LNCaP clone FGC (cell line): ENCODE data around the gene TES.

ENCODE experiments used
- DNase-seq: peaks from one replicate; pipeline ENCODE4 v3.0.0-alpha.2; 2011; ENCODE audit warnings: low read depth
- H3K4me3 ChIP-seq: 2 replicates; pipeline ENCODE4 v1.5.1; 2011; ENCODE audit warnings: mild to moderate bottlenecking, low read depth, low read length, control low read depth
- CTCF ChIP-seq: IDR thresholded peaks from 2 replicates; pipeline ENCODE4 v1.5.1; 2012; ENCODE audit warnings: mild to moderate bottlenecking; ENCODE audit not compliant: control insufficient read depth, insufficient read depth; ENCODE audit errors: extremely low read depth

Gene TES

GRCh38 chr7:116211006-116211912, 920 bp downstream of the TES start:
- H3K4me3 ChIP-seq, result peak overlapping the region; percentile 78
- peak; percentile 75 for DNase-seq

GRCh38 chr7:116211913-116212596, 1.7 kb downstream of the TES start:
- H3K4me3 ChIP-seq, result peak overlapping the region; percentile 78
- DNase-seq, result no peak

More at GRCh38 chr7:116211006-116211912, 920 bp downstream of the TES start:
- no peak for TF ChIP-seq CTCF

GRCh38 chr7:116212869-116213268, 2.5 kb downstream of the TES start:
- no peak for TF ChIP-seq CTCF
- DNase-seq, result no peak
- H3K4me3 ChIP-seq, result no peak overlapping the region

More at GRCh38 chr7:116211913-116212596, 1.7 kb downstream of the TES start:
- no peak for TF ChIP-seq CTCF

GRCh38 chr7:116213361-116214130, 3.2 kb downstream of the TES start:
- no peak for DNase-seq
- H3K4me3 ChIP-seq, result no peak overlapping the region
- no peak for TF ChIP-seq CTCF

DNA sequence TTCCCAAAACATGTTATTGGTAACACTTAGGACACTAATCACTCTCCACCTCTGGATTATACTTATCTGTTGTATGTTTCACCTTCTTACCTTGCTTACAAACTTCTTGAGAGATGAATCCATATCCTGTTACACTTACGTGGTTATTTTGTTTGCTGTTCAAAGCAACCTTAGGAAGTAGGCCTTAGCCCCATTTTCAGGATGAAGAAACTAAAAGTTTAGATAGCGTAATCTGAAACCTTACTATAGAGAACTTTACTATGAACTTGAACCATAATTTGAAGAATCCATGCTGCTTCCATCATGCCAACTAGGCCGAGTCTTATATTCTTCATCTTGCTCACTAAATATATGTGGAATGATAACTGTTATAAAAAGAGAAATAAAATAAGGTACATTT, 4.6 kb downstream of the TES start:
- TF ChIP-seq CTCF, result no peak
- H3K4me3 ChIP-seq, result no peak overlapping the region
- no peak for DNase-seq

GRCh38 chr7:116215551-116215950, 5.2 kb downstream of the TES start:
- DNase-seq, result no peak
- no peak for TF ChIP-seq CTCF
- no peak overlapping the region for H3K4me3 ChIP-seq
